GM23338 (cell line): Measurements from ENCODE around the gene USP49.

Experiments
- CREB1 ChIP-seq: fragments of 250-450 bp; sonication (Bioruptor Pico); IDR thresholded peaks from 2 replicates; pipeline ENCODE4 v1.5.0; 2020; ENCODE audit warnings: low read depth, mild to moderate bottlenecking, moderate library complexity
- CTCF ChIP-seq, 2 experiments: fragments of 200-600 bp in 1 of 2; sonication (generic) in 1 of 2; conservative IDR thresholded peaks; 2 replicates each; pipeline versions ENCODE4 v1.5.1 to v1.6.1; 2016 to 2017; ENCODE audit warnings: antibody characterized with exemption in 2 of 2, low read depth in 2 of 2, mild to moderate bottlenecking in 2 of 2, moderate library complexity in 1 of 2
- POLR2AphosphoS5 ChIP-seq: IDR thresholded peaks from 2 replicates; pipeline ENCODE4 v1.6.1; 2016; ENCODE audit warnings: antibody characterized with exemption, low read depth

DNA sequence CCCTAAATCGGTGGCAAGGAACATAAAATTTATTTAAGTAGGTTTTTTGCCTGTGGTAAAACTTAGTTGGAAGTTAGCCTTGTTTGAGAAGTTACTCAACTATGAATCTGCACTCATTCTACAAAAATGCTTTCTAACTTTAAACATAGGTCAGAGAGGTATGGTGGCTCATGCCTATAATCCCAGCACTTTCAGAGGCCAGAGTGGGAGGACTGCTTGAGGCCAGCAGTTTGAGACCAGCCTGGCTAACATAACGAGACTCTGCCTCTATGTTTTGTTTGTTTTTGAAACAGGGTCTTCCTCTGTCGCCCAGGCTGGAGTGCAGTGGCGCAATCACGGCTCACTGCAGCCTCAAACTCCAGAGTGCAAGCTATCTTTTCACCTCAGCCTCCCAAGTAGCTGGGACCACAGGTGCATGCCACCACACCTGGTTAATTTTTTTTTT is 16.2 kb downstream of the USP49 start:
- no peak for TF ChIP-seq CTCF (conservative IDR thresholded peaks at IDR 0.05; ENCODE audit: low read depth in 2 of 2)
- no peak for TF ChIP-seq POLR2AphosphoS5
- no peak for TF ChIP-seq CREB1 (CRISPR knock-in tag)
